GM23248 (cell line): ENCODE data around the gene CHRND. TPM values are rescaled to one million over a fixed set of nuclear protein-coding genes. Genes with fewer than 3 reads are reported as not detected.

Experiments
- DNase-seq: peaks from one replicate; pipeline ENCODE4 v3.0.0-alpha.2; 2015
- H2AFZ ChIP-seq: fragments of 200-600 bp; sonication (generic); 2 replicates; pipeline ENCODE4 v1.6.1; 2016; ENCODE audit warnings: antibody characterized with exemption
- H3F3A ChIP-seq: fragments of 200-600 bp; sonication (generic); 2 replicates; pipeline ENCODE4 v1.6.1; 2016; ENCODE audit warnings: mild to moderate bottlenecking, antibody characterized with exemption, mixed run types; ENCODE audit not compliant: insufficient read depth
- H3K27ac ChIP-seq: fragments of 200-600 bp; sonication (generic); 2 replicates; pipeline ENCODE4 v1.5.1; 2016; ENCODE audit warnings: mild to moderate bottlenecking
- H3K27me3 ChIP-seq: fragments of 200-600 bp; sonication (generic); replicated peaks from 2 replicates; pipeline ENCODE4 v1.6.1; 2016; ENCODE audit warnings: mild to moderate bottlenecking; ENCODE audit not compliant: insufficient read depth
- H3K36me3 ChIP-seq: fragments of 200-600 bp; sonication (generic); 2 replicates; pipeline ENCODE4 v1.6.1; 2016; ENCODE audit warnings: low read depth, mild to moderate bottlenecking
- H3K4me1 ChIP-seq: fragments of 200-600 bp; sonication (generic); 2 replicates; pipeline ENCODE4 v1.6.1; 2016; ENCODE audit warnings: mild to moderate bottlenecking; ENCODE audit not compliant: insufficient read depth
- H3K4me2 ChIP-seq: fragments of 200-600 bp; sonication (generic); one replicate; pipeline ENCODE4 v1.6.1; 2016; ENCODE audit warnings: mild to moderate bottlenecking; ENCODE audit not compliant: unreplicated experiment
- H3K4me3 ChIP-seq: fragments of 200-600 bp; sonication (generic); 2 replicates; pipeline ENCODE4 v1.5.1; 2016; ENCODE audit warnings: mild to moderate bottlenecking
- H3K79me2 ChIP-seq: fragments of 200-600 bp; sonication (generic); 2 replicates; pipeline ENCODE4 v1.6.1; 2016; ENCODE audit warnings: mild to moderate bottlenecking; ENCODE audit not compliant: insufficient read depth
- H3K9ac ChIP-seq: fragments of 200-600 bp; sonication (generic); 2 replicates; pipeline ENCODE4 v1.6.1; 2016; ENCODE audit warnings: mild to moderate bottlenecking
- H3K9me2 ChIP-seq: fragments of 200-600 bp; sonication (generic); 2 replicates; pipeline ENCODE4 v1.6.1; 2016; ENCODE audit warnings: mixed run types, mild to moderate bottlenecking, moderate library complexity; ENCODE audit not compliant: insufficient read depth
- H3K9me3 ChIP-seq: fragments of 200-600 bp; sonication (generic); one replicate; pipeline ENCODE4 v1.6.1; 2017; ENCODE audit warnings: low read depth
- H4K20me1 ChIP-seq: fragments of 200-600 bp; sonication (generic); 2 replicates; pipeline ENCODE4 v1.6.0; 2016; ENCODE audit not compliant: insufficient read depth
- EZH2 ChIP-seq: fragments of 200-600 bp; sonication (generic); IDR thresholded peaks from 2 replicates; pipeline ENCODE4 v1.6.1; 2018; ENCODE audit warnings: antibody characterized with exemption, mild to moderate bottlenecking; ENCODE audit not compliant: insufficient read depth, poor library complexity, severe bottlenecking
- EZH2phosphoT487 ChIP-seq: fragments of 200-600 bp; sonication (generic); IDR thresholded peaks from 2 replicates; pipeline ENCODE4 v1.6.1; 2018; ENCODE audit warnings: antibody characterized with exemption, moderate library complexity, mild to moderate bottlenecking, low read depth; ENCODE audit not compliant: insufficient read depth
- WGBS, 2 experiments: methylation state at CpG; one replicate each; pipeline ENCODE4 v1.1.6; 2015 to 2017; ENCODE audit warnings: low lambda C conversion rate in 2 of 2, low coverage in 1 of 2; ENCODE audit errors: missing lambda C conversion rate in 2 of 2; 5-methylcytosine and 5-hydroxymethylcytosine counted together
- in situ Hi-C: fragments of 300-500 bp; cut with MboI; formaldehyde crosslinking; loops from 2 replicates; pipeline ENCODE4 v1.15.0; 2020
- polyA plus RNA-seq: library from polyadenylated mRNA; unstranded; fragments of >200 nt; fragmentation: Nextera tagmentation; extraction: Ambion mirVana; gene quantifications from 2 replicates; pipeline ENCODE4 v1.2.1, GENCODE V29; 2016
- total RNA-seq: library from RNA; depleted of rRNA; stranded (reverse); fragments of >200 nt; shearing (Covaris generic); gene quantifications from 2 replicates; pipeline ENCODE4 v1.2.3, GENCODE V29; 2014

Gene CHRND
- total and polyA plus RNA-seq, 2 experiments from 2014 or later: not detected

DNA sequence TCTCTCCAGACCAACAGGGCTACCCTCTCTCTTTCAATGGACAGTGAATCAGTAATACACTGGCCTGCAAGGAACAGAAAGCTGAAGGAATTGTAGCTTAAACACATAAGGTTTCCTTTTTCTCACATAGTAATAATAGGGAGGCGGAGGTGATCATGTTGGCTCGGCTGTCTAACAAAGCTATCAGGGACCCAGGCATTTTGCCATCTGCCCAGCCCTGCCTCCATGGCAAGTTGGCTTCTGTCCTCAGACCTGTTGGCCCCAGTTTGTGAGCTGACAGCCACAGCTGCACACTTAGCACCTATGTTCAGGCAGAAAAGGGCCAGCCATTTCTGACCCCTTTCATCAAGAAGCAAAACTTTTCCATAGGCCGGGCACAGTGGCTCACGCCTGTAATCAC is 11.5 kb downstream of the CHRND start:
- Histone ChIP-seq H3K36me3 (no peaks in the 10 kb centered on the region), H3K9me3 (no peaks in the 10 kb centered on the region), H3K27me3 (no peaks in the 10 kb centered on the region), H4K20me1 (no peaks in the 10 kb centered on the region), H3K4me2 (no peak overlapping the region), H3F3A (no peaks in the 10 kb centered on the region), H3K9ac (no peak overlapping the region), H3K79me2 (no peaks in the 10 kb centered on the region), H3K27ac (no peak overlapping the region), H3K4me1 (no peaks in the 10 kb centered on the region), H2AFZ (no peak overlapping the region), H3K4me3 (no peak overlapping the region), H3K9me2 (no peaks in the 10 kb centered on the region)
- DNase-seq: no peak
- in situ Hi-C loops: loop anchor here (25.0 kb wide), 1 partner anchor 625 kb away; no protein-coding TSS in a partner anchor
- WGBS, 2 experiments: 65 to 71% methylated on average over 4 of the region's 4 CpGs
- TF ChIP-seq EZH2: no peak
- TF ChIP-seq EZH2phosphoT487: no peak

DNA sequence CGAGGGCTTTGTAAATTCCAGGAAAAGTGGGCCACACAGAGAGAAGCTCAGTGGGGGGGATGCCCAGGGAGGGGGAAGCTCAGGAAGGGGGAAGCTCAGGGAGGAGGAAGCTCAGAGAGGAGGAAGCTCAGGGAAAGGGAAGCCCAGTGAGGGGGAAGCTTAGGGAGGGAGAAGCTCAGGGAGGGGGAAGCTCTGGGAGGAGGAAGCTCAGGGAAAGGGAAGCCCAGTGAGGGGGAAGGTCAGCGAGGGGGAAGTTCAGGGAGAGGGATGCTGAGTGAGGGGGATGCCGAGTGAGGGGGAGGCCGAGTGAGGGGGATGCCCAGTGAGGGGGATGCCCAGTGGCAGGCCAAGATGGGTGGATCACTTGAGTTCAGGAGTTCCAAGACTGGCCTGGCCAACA is 12.7 kb downstream of the CHRND start:
- 15% methylated on average over 4 of the region's 4 CpGs; no CpG with 5 or more reads in 1 of the 2 experiments for WGBS, 2 experiments
- no peaks in the 10 kb centered on the region for H3K27me3 ChIP-seq
- H3K4me2 ChIP-seq: no peak overlapping the region
- no peak overlapping the region for H3K27ac ChIP-seq
- H2AFZ ChIP-seq: no peak overlapping the region
- H3K9me3 ChIP-seq: no peaks in the 10 kb centered on the region
- no peak overlapping the region for H3K9ac ChIP-seq
- no peaks in the 10 kb centered on the region for H3K4me1 ChIP-seq
- H3F3A ChIP-seq: no peaks in the 10 kb centered on the region
- TF ChIP-seq EZH2phosphoT487 (no peak), EZH2 (no peak)
- H3K36me3 ChIP-seq: no peaks in the 10 kb centered on the region
- in situ Hi-C loops: loop anchor here (25.0 kb wide), 1 partner anchor 626 kb away; no protein-coding TSS in a partner anchor
- no peak for DNase-seq
- no peaks in the 10 kb centered on the region for H3K79me2 ChIP-seq
- no peak overlapping the region for H3K4me3 ChIP-seq
- H3K9me2 ChIP-seq: no peaks in the 10 kb centered on the region
- no peaks in the 10 kb centered on the region for H4K20me1 ChIP-seq

DNA sequence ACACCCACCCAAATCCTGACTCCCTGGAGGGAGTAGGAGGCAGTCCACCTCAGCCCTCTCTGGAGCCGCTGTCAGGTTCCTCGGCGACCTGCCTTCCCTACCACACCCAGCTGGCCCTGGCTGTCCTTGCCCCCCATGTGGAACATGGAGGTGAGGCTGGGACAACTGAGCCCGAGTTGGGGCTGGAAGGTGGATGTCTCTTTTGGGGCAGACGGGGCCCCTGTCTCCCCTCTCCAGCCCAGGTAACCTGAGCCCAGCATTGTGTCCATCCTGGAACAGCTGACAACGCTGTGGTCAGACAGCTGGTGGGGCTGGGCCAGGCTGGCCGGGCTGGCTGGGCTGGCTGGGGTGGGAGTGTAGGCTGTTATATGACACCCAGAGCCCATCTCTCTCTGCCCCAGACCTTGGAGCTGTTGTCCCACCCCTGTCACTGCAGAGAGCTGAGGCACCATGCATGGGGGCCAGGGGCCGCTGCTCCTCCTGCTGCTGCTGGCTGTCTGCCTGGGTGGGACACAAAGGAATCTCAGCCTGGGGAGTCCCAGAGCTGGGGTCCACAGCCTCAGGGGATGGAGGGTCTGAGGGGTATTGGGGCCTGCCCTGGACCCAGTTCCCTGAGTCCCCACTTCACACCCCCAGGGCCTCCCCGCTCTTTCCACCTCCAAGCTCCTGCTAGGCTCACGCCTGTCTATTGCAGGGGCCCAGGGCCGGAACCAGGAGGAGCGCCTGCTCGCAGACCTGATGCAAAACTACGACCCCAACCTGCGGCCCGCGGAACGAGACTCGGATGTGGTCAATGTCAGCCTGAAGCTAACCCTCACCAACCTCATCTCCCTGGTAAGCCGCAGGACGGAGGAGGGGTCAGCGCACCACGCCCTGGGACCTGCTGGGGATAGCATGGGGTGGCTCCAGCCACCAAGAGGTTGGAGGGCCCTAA is 13.6 kb downstream of the CHRND start, which contains the start of gene CHRNG:
TSS of gene CHRNG (plus strand) at position 395 of the 934 bp plus-strand sequence. CDS start at position 451, 56 bp downstream.
- in situ Hi-C loops: loop anchor here (25.0 kb wide), 1 partner anchor 627 kb away; no protein-coding TSS in a partner anchor
- Histone ChIP-seq H3K9me2 (no peaks in the 10 kb centered on the region), H3K4me3 (no peak within 1 kb of the TSS), H2AFZ (no peak within 1 kb of the TSS), H3K79me2 (no peaks in the 10 kb centered on the region), H4K20me1 (no peaks in the 10 kb centered on the region), H3K9me3 (no peaks in the 10 kb centered on the region), H3K4me2 (no peak within 1 kb of the TSS), H3K27ac (no peak within 1 kb of the TSS), H3K27me3 (no peaks in the 10 kb centered on the region), H3K4me1 (no peaks in the 10 kb centered on the region), H3F3A (no peaks in the 10 kb centered on the region), H3K9ac (no peak within 1 kb of the TSS), H3K36me3 (no peaks in the 10 kb centered on the region)
- WGBS, 2 experiments: 26 to 28% methylated on average over 19 to 21 of the region's 23 CpGs
- no peak for DNase-seq
- TF ChIP-seq EZH2 (no peak), EZH2phosphoT487 (no peak)

DNA sequence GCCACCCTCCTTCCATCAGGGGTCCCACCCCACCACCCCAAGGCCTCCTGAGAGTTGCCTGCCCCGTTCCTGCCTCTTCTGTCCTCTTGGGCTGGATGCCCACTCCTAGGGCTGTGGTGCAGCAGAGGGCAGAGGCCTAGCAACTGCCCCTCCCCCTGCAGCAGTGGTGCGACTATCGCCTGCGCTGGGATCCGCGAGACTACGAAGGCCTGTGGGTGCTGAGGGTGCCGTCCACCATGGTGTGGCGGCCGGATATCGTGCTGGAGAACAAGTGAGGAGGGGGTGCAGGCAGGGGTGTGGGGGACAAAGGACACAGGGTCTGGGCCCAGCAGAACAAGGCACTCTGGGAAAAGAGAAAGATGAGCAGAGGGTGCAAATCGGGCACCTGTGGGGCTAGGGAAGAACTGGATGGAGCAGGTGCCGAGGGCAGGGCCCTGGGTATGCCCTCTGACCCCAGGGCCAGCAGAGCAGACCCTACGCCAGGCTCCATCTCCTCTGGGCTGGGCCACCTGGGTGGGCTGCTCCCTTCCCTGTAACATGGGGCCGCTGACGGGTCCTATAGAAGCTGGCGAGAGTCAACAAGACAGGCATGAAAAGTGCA is 14.6 kb downstream of the CHRND start:
- in situ Hi-C loops: loop anchor here (25.0 kb wide), 1 partner anchor 628 kb away; no protein-coding TSS in a partner anchor
- no peak overlapping the region for H3K27ac ChIP-seq
- no peaks in the 10 kb centered on the region for H4K20me1 ChIP-seq

More for the DNA sequence above, 14.6 kb downstream of the CHRND start:
- no peak for DNase-seq
- no peaks in the 10 kb centered on the region for H3K27me3 ChIP-seq
- H3K4me1 ChIP-seq: no peaks in the 10 kb centered on the region
- no peak overlapping the region for H3K4me2 ChIP-seq
- TF ChIP-seq EZH2phosphoT487: no peak
- no peak for TF ChIP-seq EZH2
- no peak overlapping the region for H3K4me3 ChIP-seq
- no peak overlapping the region for H3K9ac ChIP-seq
- no peaks in the 10 kb centered on the region for H3F3A ChIP-seq
- no peaks in the 10 kb centered on the region for H3K79me2 ChIP-seq
- WGBS, 2 experiments: 61 to 65% methylated on average over 17 of the region's 17 CpGs
- H2AFZ ChIP-seq: no peak overlapping the region
- no peaks in the 10 kb centered on the region for H3K9me3 ChIP-seq
- no peaks in the 10 kb centered on the region for H3K36me3 ChIP-seq
- no peaks in the 10 kb centered on the region for H3K9me2 ChIP-seq
